Fibroblast of skin of right quadriceps (primary cell): ENCODE measurements around the gene CDC23.
"Not testable (repeated sequence)": the region's sequence is repeated elsewhere in the genome, so short reads cannot be mapped to it uniquely, and the experiment has no call there.

Experiments used
- DNase-seq: peaks from one replicate; pipeline ENCODE4 v3.0.0-alpha.2; 2013

Gene CDC23

GRCh38 chr5:138210985-138211384, 2.1 kb downstream of the CDC23 start:
- no peak for DNase-seq

- DNase-seq: not testable (repeated sequence)
Observed at GRCh38 chr5:138193859-138194258, 19.3 kb downstream of the CDC23 start.

GRCh38 chr5:138192826-138193225, 20.3 kb downstream of the CDC23 start:
- DNase-seq: no peak

- DNase-seq: no peak
Observed at GRCh38 chr5:138188626-138189025, 24.5 kb downstream of the CDC23 start.

GRCh38 chr5:138186002-138186447, 27.1 kb downstream of the CDC23 start:
- no peak for DNase-seq

- no peak for DNase-seq
Observed at GRCh38 chr5:138182808-138183207, 30.3 kb downstream of the CDC23 start.

- DNase-seq: no peak
Observed at GRCh38 chr5:138180841-138181240, 32.3 kb downstream of the CDC23 start.

GRCh38 chr5:138180183-138180782, 32.8 kb downstream of the CDC23 start:
- peak; percentile 65 for DNase-seq

GRCh38 chr5:138179277-138179857, 33.8 kb downstream of the CDC23 start:
- DNase-seq: no peak

GRCh38 chr5:138178516-138179276, 34.4 kb downstream of the CDC23 start, which contains the start of the genes BRD8 and KIF20A:
Gene BRD8, minus strand, starts transcription at chr5:138178630. Its CDS starts 16 bp downstream, at chr5:138178614.
Gene KIF20A, plus strand, starts transcription at chr5:138179112. Its CDS starts 569 bp downstream, at chr5:138179681.
- peak; percentile 97 for DNase-seq

GRCh38 chr5:138177941-138178515, 35.1 kb downstream of the CDC23 start:
- DNase-seq: peak; percentile 19

- no peak for DNase-seq
Observed at GRCh38 chr5:138170299-138170698, 42.8 kb downstream of the CDC23 start.

GRCh38 chr5:138169124-138169523, 44.0 kb downstream of the CDC23 start:
- DNase-seq: no peak

GRCh38 chr5:138163721-138164120, 49.4 kb downstream of the CDC23 start:
- no peak for DNase-seq

- DNase-seq: no peak
Observed at GRCh38 chr5:138160706-138161105, 52.4 kb downstream of the CDC23 start.

GRCh38 chr5:138159666-138160065, 53.5 kb downstream of the CDC23 start:
- no peak for DNase-seq

- DNase-seq: no peak
Observed at GRCh38 chr5:138157626-138158025, 55.5 kb downstream of the CDC23 start.

- DNase-seq: not testable (repeated sequence)
Observed at GRCh38 chr5:138155977-138156376, 57.1 kb downstream of the CDC23 start.

- DNase-seq: peak; percentile 43
Observed at GRCh38 chr5:138149530-138149929, 63.6 kb downstream of the CDC23 start.

- peak; percentile 66 for DNase-seq
Observed at GRCh38 chr5:138148811-138149210, 64.3 kb downstream of the CDC23 start.

- DNase-seq: not testable (repeated sequence)
Observed at GRCh38 chr5:138143578-138143977, 69.5 kb downstream of the CDC23 start.

- no peak for DNase-seq
Observed at GRCh38 chr5:138141734-138142133, 71.4 kb downstream of the CDC23 start.

GRCh38 chr5:138140268-138140667, 72.9 kb downstream of the CDC23 start:
- DNase-seq: no peak

- no peak for DNase-seq
Observed at GRCh38 chr5:138139781-138140090, 73.4 kb downstream of the CDC23 start.
